GM15510 (cell line): ENCODE measurements around the gene SMIM32.

ENCODE experiments used
- POLR2A ChIP-seq: IDR thresholded peaks from 3 replicates; pipeline ENCODE4 v1.6.1; 2011; ENCODE audit warnings: borderline replicate concordance; ENCODE audit not compliant: insufficient read length; ENCODE audit errors: extremely low read depth

Gene SMIM32

GRCh38 chr5:136200130-136200529 is 7.2 kb upstream of the SMIM32 start:
- TF ChIP-seq POLR2A = no peak

GRCh38 chr5:136199408-136199807 is 6.4 kb upstream of the SMIM32 start:
- TF ChIP-seq POLR2A = no peak

- TF ChIP-seq POLR2A = no peak
Measured at GRCh38 chr5:136198453-136198852, 5.5 kb upstream of the SMIM32 start.

GRCh38 chr5:136197462-136198142 is 4.6 kb upstream of the SMIM32 start:
- no peak for TF ChIP-seq POLR2A

GRCh38 chr5:136195971-136196820 is 3.2 kb upstream of the SMIM32 start:
- TF ChIP-seq POLR2A = no peak

GRCh38 chr5:136194576-136194975 is 1.6 kb upstream of the SMIM32 start:
- TF ChIP-seq POLR2A = no peak

- no peak for TF ChIP-seq POLR2A
Measured at GRCh38 chr5:136193322-136193935, 467 bp upstream of the SMIM32 start.

- TF ChIP-seq POLR2A = no peak
Measured at GRCh38 chr5:136192015-136192525, 892 bp downstream of the SMIM32 start.

- TF ChIP-seq POLR2A = no peak
Measured at GRCh38 chr5:136191304-136192014, 1.5 kb downstream of the SMIM32 start.

- TF ChIP-seq POLR2A = no peak
Measured at GRCh38 chr5:136190904-136191303, 2.1 kb downstream of the SMIM32 start.

GRCh38 chr5:136190091-136190720 is 2.8 kb downstream of the SMIM32 start:
- TF ChIP-seq POLR2A = no peak

GRCh38 chr5:136188859-136189258 is 4.1 kb downstream of the SMIM32 start:
- TF ChIP-seq POLR2A = no peak

GRCh38 chr5:136186796-136187195 is 6.2 kb downstream of the SMIM32 start:
- TF ChIP-seq POLR2A = no peak

GRCh38 chr5:136185974-136186665 is 6.8 kb downstream of the SMIM32 start:
- no peak for TF ChIP-seq POLR2A

- no peak for TF ChIP-seq POLR2A
Measured at GRCh38 chr5:136182618-136183017, 10.3 kb downstream of the SMIM32 start.
